PFSK-1 (cell line): ENCODE data around the gene LNX1.

Experiments
- POLR2AphosphoS5 ChIP-seq: IDR thresholded peaks from 2 replicates; pipeline ENCODE4 v1.6.1; 2012; ENCODE audit warnings: low read depth, mild to moderate bottlenecking, control low read depth, low read length, moderate library complexity
- REST ChIP-seq, 2 experiments: IDR thresholded peaks; 2 replicates each; pipeline versions ENCODE4 v1.6.1 to v1.8.0; 2011 to 2012; ENCODE audit warnings: low read depth in 2 of 2, low read length in 2 of 2, control low read depth in 1 of 2, inconsistent platforms in 1 of 2, mild to moderate bottlenecking in 1 of 2, moderate library complexity in 1 of 2; ENCODE audit not compliant: insufficient read depth in 1 of 2
- SIN3A ChIP-seq: IDR thresholded peaks from 2 replicates; pipeline ENCODE4 v1.6.1; 2012; ENCODE audit warnings: mild to moderate bottlenecking, low read length, moderate library complexity, borderline replicate concordance; ENCODE audit not compliant: insufficient read depth
- TAF1 ChIP-seq: IDR thresholded peaks from 2 replicates; pipeline ENCODE4 v1.6.1; 2012; ENCODE audit warnings: low read length, control low read depth, borderline replicate concordance; ENCODE audit not compliant: insufficient read depth

- TF ChIP-seq SIN3A (no peak), POLR2AphosphoS5 (no peak), TAF1 (no peak), REST (IDR thresholded peaks at IDR 0.05; ENCODE audit: insufficient read depth in 1 of 2, low read depth in 2 of 2, low read length in 2 of 2) (no peak)
Observed at GRCh38 chr4:53507671-53508286, 83.5 kb downstream of the LNX1 start.
